ENCODE data around the gene CDC20B. TPM values are rescaled to one million over a fixed set of nuclear protein-coding genes. Genes with fewer than 3 reads are reported as not detected.

CDC20B gene
- total and polyA plus RNA-seq, 4 donors = 0.28 to 5.7 (median 0.92) TPM

DNA sequence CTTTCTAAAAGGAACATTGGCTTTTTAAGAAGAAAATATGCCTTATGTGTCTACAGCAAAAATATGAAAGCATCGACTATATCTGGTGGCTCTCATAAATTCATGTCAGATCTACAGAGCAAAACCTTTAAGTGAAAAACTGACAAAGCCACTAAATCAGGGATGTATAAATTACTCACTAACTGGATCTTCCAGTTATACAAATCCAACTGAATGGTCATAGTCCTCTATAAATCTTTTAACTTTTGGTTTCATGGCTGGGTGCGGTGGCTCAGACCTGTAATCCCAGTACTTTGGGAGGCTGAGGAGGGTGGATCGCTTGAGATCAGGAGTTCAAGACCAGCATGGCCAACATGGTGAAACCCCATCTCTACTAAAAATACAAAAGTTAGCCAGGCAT is 99.8 kb downstream of the CDC20B start:
- no peak for DNase-seq
- no peak overlapping the region for H3K4me3 ChIP-seq
- H3K27me3 ChIP-seq (ENCODE audit: control insufficient read depth in 3 of 3, insufficient read depth in 3 of 3, low read length in 2 of 3) = no peaks in the 10 kb centered on the region
- ATAC-seq (ENCODE audit: insufficient read depth, low FRiP score) = no peak
- 91 to 96% methylated on average over 3 of the region's 3 CpGs for WGBS, 2 donors
- H3K36me3 ChIP-seq (ENCODE audit: control insufficient read depth in 4 of 4, insufficient read depth in 4 of 4, low read length in 4 of 4) = no peaks in the 10 kb centered on the region
- TF ChIP-seq, protein P1, sequence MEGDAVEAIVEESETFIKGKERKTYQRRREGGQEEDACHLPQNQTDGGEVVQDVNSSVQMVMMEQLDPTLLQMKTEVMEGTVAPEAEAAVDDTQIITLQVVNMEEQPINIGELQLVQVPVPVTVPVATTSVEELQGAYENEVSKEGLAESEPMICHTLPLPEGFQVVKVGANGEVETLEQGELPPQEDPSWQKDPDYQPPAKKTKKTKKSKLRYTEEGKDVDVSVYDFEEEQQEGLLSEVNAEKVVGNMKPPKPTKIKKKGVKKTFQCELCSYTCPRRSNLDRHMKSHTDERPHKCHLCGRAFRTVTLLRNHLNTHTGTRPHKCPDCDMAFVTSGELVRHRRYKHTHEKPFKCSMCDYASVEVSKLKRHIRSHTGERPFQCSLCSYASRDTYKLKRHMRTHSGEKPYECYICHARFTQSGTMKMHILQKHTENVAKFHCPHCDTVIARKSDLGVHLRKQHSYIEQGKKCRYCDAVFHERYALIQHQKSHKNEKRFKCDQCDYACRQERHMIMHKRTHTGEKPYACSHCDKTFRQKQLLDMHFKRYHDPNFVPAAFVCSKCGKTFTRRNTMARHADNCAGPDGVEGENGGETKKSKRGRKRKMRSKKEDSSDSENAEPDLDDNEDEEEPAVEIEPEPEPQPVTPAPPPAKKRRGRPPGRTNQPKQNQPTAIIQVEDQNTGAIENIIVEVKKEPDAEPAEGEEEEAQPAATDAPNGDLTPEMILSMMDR (IDR thresholded peaks at IDR 0.05; ENCODE audit: control extremely low read depth, extremely low read depth) = no peak
- H3K4me1 ChIP-seq (ENCODE audit: control insufficient read depth in 5 of 5, insufficient read depth in 5 of 5, low read length in 5 of 5) = no peaks in the 10 kb centered on the region
- no peaks in the 10 kb centered on the region for H3K9me3 ChIP-seq (ENCODE audit: control insufficient read depth in 4 of 4, insufficient read depth in 3 of 4, low read length in 3 of 4)
- H3K9ac ChIP-seq (ENCODE audit: insufficient read depth in 1 of 2, low read length in 2 of 2) = no peak overlapping the region
- no peak overlapping the region for H3K27ac ChIP-seq (ENCODE audit: low read depth in 1 of 2, low read length in 1 of 2)

DNA sequence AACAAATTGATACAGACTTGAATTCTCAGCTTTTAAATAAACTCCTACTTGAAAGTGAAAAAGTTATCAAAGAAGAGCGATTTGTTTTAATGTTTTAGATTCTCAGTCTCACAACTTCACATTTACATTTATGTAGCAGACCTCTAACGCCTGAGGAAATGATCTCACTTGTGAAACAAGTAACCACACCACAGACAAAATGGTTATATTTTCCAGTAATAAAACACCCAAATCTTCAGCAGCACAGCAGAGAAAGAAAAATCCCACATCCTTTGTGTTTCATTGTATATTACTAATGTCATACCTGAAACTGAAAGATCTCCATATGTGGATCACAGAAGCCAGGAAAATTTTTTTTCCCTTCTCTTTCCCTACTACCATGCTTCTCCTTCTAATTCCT is 100.3 kb downstream of the CDC20B start:
- TF ChIP-seq, protein P1 (IDR thresholded peaks at IDR 0.05; ENCODE audit: control extremely low read depth, extremely low read depth) = no peak
- Histone ChIP-seq H3K9me3 (ENCODE audit: control insufficient read depth in 4 of 4, insufficient read depth in 3 of 4, low read length in 3 of 4) (no peaks in the 10 kb centered on the region), H3K27ac (ENCODE audit: low read depth in 1 of 2, low read length in 1 of 2) (no peak overlapping the region), H3K4me1 (ENCODE audit: control insufficient read depth in 5 of 5, insufficient read depth in 5 of 5, low read length in 5 of 5) (no peaks in the 10 kb centered on the region), H3K4me3 (no peak overlapping the region), H3K9ac (ENCODE audit: insufficient read depth in 1 of 2, low read length in 2 of 2) (no peak overlapping the region), H3K36me3 (ENCODE audit: control insufficient read depth in 4 of 4, insufficient read depth in 4 of 4, low read length in 4 of 4) (no peaks in the 10 kb centered on the region), H3K27me3 (ENCODE audit: control insufficient read depth in 3 of 3, insufficient read depth in 3 of 3, low read length in 2 of 3) (no peaks in the 10 kb centered on the region)
- ATAC-seq (ENCODE audit: insufficient read depth, low FRiP score) = no peak
- DNase-seq = no peak
- WGBS, 2 donors = 25 to 51% methylated on average over 2 of the region's 2 CpGs

DNA sequence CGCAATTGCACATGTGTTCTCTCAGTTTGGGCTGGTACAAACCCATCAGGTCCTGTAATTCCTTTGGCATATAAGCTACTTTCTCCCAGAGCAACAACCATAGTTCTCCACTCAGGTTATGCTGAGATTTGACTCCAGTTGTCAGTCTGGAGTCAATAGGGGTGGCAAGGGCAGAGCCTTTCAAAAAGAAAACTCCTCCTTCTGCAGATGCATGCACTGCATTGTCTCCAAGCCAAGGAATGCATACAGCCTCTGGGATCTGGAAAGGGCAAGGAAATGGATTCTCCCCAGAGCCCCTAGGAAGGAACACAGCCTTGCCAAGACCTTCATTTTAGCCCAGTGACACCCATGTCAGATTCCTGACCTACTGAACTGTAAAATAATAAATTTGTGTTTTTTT is 101.6 kb downstream of the CDC20B start:
- no peak overlapping the region for H3K27ac ChIP-seq (ENCODE audit: low read depth in 1 of 2, low read length in 1 of 2)
- WGBS, 2 donors = 89 to 94% methylated on average over 1 of the region's 1 CpG
- H3K9me3 ChIP-seq (ENCODE audit: control insufficient read depth in 4 of 4, insufficient read depth in 3 of 4, low read length in 3 of 4) = no peaks in the 10 kb centered on the region
- DNase-seq (no peak), ATAC-seq (ENCODE audit: insufficient read depth, low FRiP score) (no peak)
- TF ChIP-seq, protein P1 (IDR thresholded peaks at IDR 0.05; ENCODE audit: control extremely low read depth, extremely low read depth) = no peak
- no peaks in the 10 kb centered on the region for H3K36me3 ChIP-seq (ENCODE audit: control insufficient read depth in 4 of 4, insufficient read depth in 4 of 4, low read length in 4 of 4)
- H3K4me1 ChIP-seq (ENCODE audit: control insufficient read depth in 5 of 5, insufficient read depth in 5 of 5, low read length in 5 of 5) = peaks cover 0 to 4% (median 0%) of the 10 kb centered on the region in 5 donors
- H3K27me3 ChIP-seq (ENCODE audit: control insufficient read depth in 3 of 3, insufficient read depth in 3 of 3, low read length in 2 of 3) = no peaks in the 10 kb centered on the region
- H3K9ac ChIP-seq (ENCODE audit: insufficient read depth in 1 of 2, low read length in 2 of 2) = no peak overlapping the region
- H3K4me3 ChIP-seq = no peak overlapping the region

DNA sequence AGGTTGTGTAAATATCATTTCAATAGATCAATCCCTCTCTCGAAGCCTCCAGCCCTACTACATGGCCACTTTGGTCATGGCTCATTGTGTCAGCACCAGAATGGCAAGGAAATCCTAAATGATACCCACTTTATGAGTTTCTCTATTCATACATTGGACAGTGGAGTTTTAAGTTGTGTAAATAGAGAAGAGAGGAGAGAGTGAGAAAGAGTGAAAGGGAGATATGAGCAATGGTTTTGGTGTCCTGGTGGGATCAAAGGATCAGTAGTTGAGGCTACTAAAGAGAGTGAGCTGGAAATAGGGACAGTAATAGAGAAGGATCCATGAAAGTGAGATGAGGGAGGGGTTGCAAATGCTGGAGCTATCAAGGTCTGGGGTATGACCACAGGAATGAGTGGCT is 102.0 kb downstream of the CDC20B start:
- Histone ChIP-seq H3K4me1 (ENCODE audit: control insufficient read depth in 5 of 5, insufficient read depth in 5 of 5, low read length in 5 of 5) (peaks cover 0 to 4% (median 0%) of the 10 kb centered on the region in 5 donors), H3K9me3 (ENCODE audit: control insufficient read depth in 4 of 4, insufficient read depth in 3 of 4, low read length in 3 of 4) (no peaks in the 10 kb centered on the region), H3K9ac (ENCODE audit: insufficient read depth in 1 of 2, low read length in 2 of 2) (no peak overlapping the region), H3K36me3 (ENCODE audit: control insufficient read depth in 4 of 4, insufficient read depth in 4 of 4, low read length in 4 of 4) (no peaks in the 10 kb centered on the region), H3K27ac (ENCODE audit: low read depth in 1 of 2, low read length in 1 of 2) (no peak overlapping the region), H3K27me3 (ENCODE audit: control insufficient read depth in 3 of 3, insufficient read depth in 3 of 3, low read length in 2 of 3) (no peaks in the 10 kb centered on the region), H3K4me3 (no peak overlapping the region)
- no peak for DNase-seq
- no peak for ATAC-seq (ENCODE audit: insufficient read depth, low FRiP score)
- 94 to 97% methylated on average over 1 of the region's 1 CpG for WGBS, 2 donors
- TF ChIP-seq, protein P1 (IDR thresholded peaks at IDR 0.05; ENCODE audit: control extremely low read depth, extremely low read depth) = no peak
